PFSK-1 (cell line): Measurements from ENCODE around the gene CPA3.

Source experiments
- FOXP2 ChIP-seq: optimal IDR thresholded peaks from 2 replicates; pipeline ENCODE3; 2011; ENCODE audit warnings: borderline replicate concordance, control low read depth, inconsistent platforms; ENCODE audit not compliant: insufficient read depth; ENCODE audit errors: extremely low read length, extremely low read depth
- POLR2AphosphoS5 ChIP-seq: IDR thresholded peaks from 2 replicates; pipeline ENCODE4 v1.6.1; 2012; ENCODE audit warnings: low read depth, mild to moderate bottlenecking, control low read depth, low read length, moderate library complexity
- REST ChIP-seq, 2 experiments: IDR thresholded peaks; 2 replicates each; pipeline versions ENCODE4 v1.6.1 to v1.8.0; 2011 to 2012; ENCODE audit warnings: low read depth in 2 of 2, low read length in 2 of 2, control low read depth in 1 of 2, inconsistent platforms in 1 of 2, mild to moderate bottlenecking in 1 of 2, moderate library complexity in 1 of 2; ENCODE audit not compliant: insufficient read depth in 1 of 2
- SIN3A ChIP-seq: IDR thresholded peaks from 2 replicates; pipeline ENCODE4 v1.6.1; 2012; ENCODE audit warnings: mild to moderate bottlenecking, low read length, moderate library complexity, borderline replicate concordance; ENCODE audit not compliant: insufficient read depth
- TAF1 ChIP-seq: IDR thresholded peaks from 2 replicates; pipeline ENCODE4 v1.6.1; 2012; ENCODE audit warnings: low read length, control low read depth, borderline replicate concordance; ENCODE audit not compliant: insufficient read depth

- TF ChIP-seq REST (IDR thresholded peaks at IDR 0.05; ENCODE audit: insufficient read depth in 1 of 2, low read depth in 2 of 2, low read length in 2 of 2) (no peak), TAF1 (no peak), POLR2AphosphoS5 (no peak), SIN3A (no peak), FOXP2 (no peak)
Observed at GRCh38 chr3:148823026-148823425, 42.1 kb upstream of the CPA3 start.
